ACC112 (cell line): ENCODE results near the gene CHST6.
"Not testable (repeated sequence)": the region's sequence is repeated elsewhere in the genome, so short reads cannot be mapped to it uniquely, and the experiment has no call there.

ENCODE experiments used
- H2AFZ ChIP-seq: fragments of 200-600 bp; sonication (generic); one replicate; pipeline ENCODE4 v1.6.0; 2017; ENCODE audit warnings: antibody characterized with exemption, low read length; ENCODE audit not compliant: unreplicated experiment
- H3K27ac ChIP-seq: fragments of 200-600 bp; sonication (generic); 2 replicates; pipeline ENCODE4 v1.5.1; 2014; ENCODE audit warnings: low read depth, mild to moderate bottlenecking, antibody characterized with exemption, low read length, moderate library complexity
- H3K27me3 ChIP-seq: fragments of 200-600 bp; sonication (generic); 2 replicates; pipeline ENCODE4 v1.6.1; 2014; ENCODE audit warnings: mild to moderate bottlenecking, antibody characterized with exemption, low read length, moderate library complexity, mixed read lengths; ENCODE audit not compliant: insufficient read depth
- H3K36me3 ChIP-seq: fragments of 200-600 bp; sonication (generic); 2 replicates; pipeline ENCODE4 v1.6.1; 2016; ENCODE audit warnings: mild to moderate bottlenecking, antibody characterized with exemption, low read length, moderate library complexity, mixed read lengths; ENCODE audit not compliant: insufficient read depth
- H3K4me1 ChIP-seq: fragments of 200-600 bp; sonication (generic); one replicate; pipeline ENCODE4 v1.6.1; 2016; ENCODE audit warnings: low read length, mixed read lengths; ENCODE audit not compliant: insufficient read depth, unreplicated experiment, control insufficient read depth
- H3K4me3 ChIP-seq: fragments of 200-600 bp; sonication (generic); 2 replicates; pipeline ENCODE4 v1.5.1; 2014; ENCODE audit warnings: mild to moderate bottlenecking, low read depth, low read length
- H3K79me2 ChIP-seq: fragments of 200-600 bp; sonication (generic); one replicate; pipeline ENCODE4 v1.6.0; 2016; ENCODE audit warnings: low read length; ENCODE audit not compliant: control insufficient read depth, unreplicated experiment, insufficient read depth

The CHST6 gene

GRCh38 chr16:75495076-75495674, at the start of gene CHST6:
Gene CHST6 (minus strand): TSS chr16:75495441. CDS start chr16:75479828, 15,613 bp downstream.
- Histone ChIP-seq H3K27me3 (0 out of 2 replicates have a peak, but pooled peaks cover 5% of the 10 kb centered on the region), H3K79me2 (no peaks in the 10 kb centered on the region), H3K36me3 (no peaks in the 10 kb centered on the region), H3K4me1 (peaks cover 4% of the 10 kb centered on the region), H2AFZ (peak within 1 kb of the TSS; percentile 77), H3K4me3 (peak within 1 kb of the TSS; percentile 80), H3K27ac (no peak within 1 kb of the TSS)

- not testable (repeated sequence) for H3K27me3 ChIP-seq, H2AFZ ChIP-seq, H3K36me3 ChIP-seq, H3K27ac ChIP-seq, H3K79me2 ChIP-seq, H3K4me3 ChIP-seq, H3K4me1 ChIP-seq
These were observed 47.2 kb upstream of the CHST6 start for GRCh38 chr16:75542462-75542861.

- Histone ChIP-seq H2AFZ (no peak overlapping the region), H3K4me3 (no peak overlapping the region), H3K79me2 (no peaks in the 10 kb centered on the region), H3K4me1 (no peaks in the 10 kb centered on the region), H3K27ac (no peak overlapping the region), H3K27me3 (no peaks in the 10 kb centered on the region), H3K36me3 (no peaks in the 10 kb centered on the region)
These were observed 46.0 kb upstream of the CHST6 start for GRCh38 chr16:75541236-75541635.

- H3K27ac ChIP-seq, H3K4me1 ChIP-seq, H2AFZ ChIP-seq, H3K4me3 ChIP-seq, H3K27me3 ChIP-seq, H3K36me3 ChIP-seq, H3K79me2 ChIP-seq: not testable (repeated sequence)
These were observed 43.8 kb upstream of the CHST6 start for GRCh38 chr16:75538882-75539565.

GRCh38 chr16:75537776-75538175, 42.5 kb upstream of the CHST6 start:
- H3K4me3 ChIP-seq, result no peak overlapping the region
- H3K36me3 ChIP-seq, result no peaks in the 10 kb centered on the region
- no peaks in the 10 kb centered on the region for H3K27me3 ChIP-seq
- H3K4me1 ChIP-seq, result no peaks in the 10 kb centered on the region
- no peak overlapping the region for H3K27ac ChIP-seq
- H2AFZ ChIP-seq, result no peak overlapping the region
- no peaks in the 10 kb centered on the region for H3K79me2 ChIP-seq

- Histone ChIP-seq H3K79me2 (no peaks in the 10 kb centered on the region), H3K4me1 (no peaks in the 10 kb centered on the region), H3K36me3 (no peaks in the 10 kb centered on the region), H3K27ac (no peak within 1 kb of the TSS), H3K27me3 (no peaks in the 10 kb centered on the region), H2AFZ (no peak within 1 kb of the TSS), H3K4me3 (no peak within 1 kb of the TSS)
These were observed 40.7 kb upstream of the CHST6 start, which contains the start of gene CHST5 for GRCh38 chr16:75535901-75536300. Gene CHST5 (minus strand): TSS chr16:75536108. CDS start chr16:75530384, 5,724 bp downstream.

- Histone ChIP-seq H3K27ac (no peak overlapping the region), H3K36me3 (no peaks in the 10 kb centered on the region), H2AFZ (no peak overlapping the region), H3K79me2 (no peaks in the 10 kb centered on the region), H3K4me1 (no peaks in the 10 kb centered on the region), H3K27me3 (no peaks in the 10 kb centered on the region), H3K4me3 (no peak overlapping the region)
These were observed 40.1 kb upstream of the CHST6 start for GRCh38 chr16:75535211-75535843.

- no peak overlapping the region for H3K4me3 ChIP-seq
- no peak overlapping the region for H3K27ac ChIP-seq
- H3K4me1 ChIP-seq, result no peaks in the 10 kb centered on the region
- no peaks in the 10 kb centered on the region for H3K79me2 ChIP-seq
- H3K36me3 ChIP-seq, result no peaks in the 10 kb centered on the region
- H2AFZ ChIP-seq, result no peak overlapping the region
- no peaks in the 10 kb centered on the region for H3K27me3 ChIP-seq
These were observed 39.4 kb upstream of the CHST6 start for GRCh38 chr16:75534560-75535205.

GRCh38 chr16:75532791-75533190, 37.5 kb upstream of the CHST6 start:
- H3K4me3 ChIP-seq, result no peak overlapping the region
- no peaks in the 10 kb centered on the region for H3K36me3 ChIP-seq
- H3K27ac ChIP-seq, result no peak overlapping the region
- H3K79me2 ChIP-seq, result no peaks in the 10 kb centered on the region
- no peaks in the 10 kb centered on the region for H3K4me1 ChIP-seq
- H3K27me3 ChIP-seq, result no peaks in the 10 kb centered on the region
- no peak overlapping the region for H2AFZ ChIP-seq

- Histone ChIP-seq H3K4me3 (no peak overlapping the region), H3K36me3 (no peaks in the 10 kb centered on the region), H3K79me2 (no peaks in the 10 kb centered on the region), H3K27ac (no peak overlapping the region), H3K4me1 (no peaks in the 10 kb centered on the region), H3K27me3 (no peaks in the 10 kb centered on the region), H2AFZ (no peak overlapping the region)
These were observed 37.0 kb upstream of the CHST6 start for GRCh38 chr16:75532142-75532765.
